Endometrial microvascular endothelial cells (primary cell): Measurements from ENCODE around the gene RASSF5. TPM values are rescaled to one million over a fixed set of nuclear protein-coding genes. Genes with fewer than 3 reads are reported as not detected.

Source experiments
- in situ Hi-C: cut with HindIII; loops from 2 replicates; pipeline ENCODE4 v1.10.0; 2017; ENCODE audit warnings: low sequenced_read_pairs, low pct_unique_long_range_greater_than_20kb; ENCODE audit errors: inconsistent ontology term
- total RNA-seq: library from RNA; depleted of rRNA; stranded (reverse); fragments of >200 nt; gene quantifications from one replicate; pipeline ENCODE4 v1.2.3, GENCODE V29; 2015; ENCODE audit errors: inconsistent ontology term

The RASSF5 gene
- total RNA-seq, 1 donor from 2014 or later: 0.74 TPM

DNA sequence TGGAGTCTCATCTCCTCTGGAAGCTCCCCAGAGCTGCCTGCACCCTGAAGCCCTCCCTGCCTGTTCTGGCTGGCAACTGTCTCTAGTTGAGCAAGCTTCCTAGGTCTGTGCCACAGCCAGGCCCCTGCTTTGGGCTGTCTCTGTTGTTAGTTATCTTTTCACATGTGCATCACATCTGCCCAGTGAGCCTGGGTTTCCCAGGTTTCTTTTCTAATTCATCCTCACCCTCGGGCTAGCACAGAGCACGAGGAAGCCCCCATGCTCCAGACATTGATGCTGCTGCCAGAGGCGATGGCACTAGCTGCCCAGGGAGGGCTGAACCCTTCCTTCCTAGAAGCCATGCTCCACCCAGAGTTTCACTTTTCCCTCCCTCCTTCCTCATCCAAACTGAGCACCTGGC lies 27.2 kb downstream of the RASSF5 start:
- in situ Hi-C loops: no loop called here

- in situ Hi-C loops: no loop called here
Observed at GRCh38 chr1:206535853-206536188, 28.5 kb downstream of the RASSF5 start.

- in situ Hi-C loops: no loop called here
Observed at GRCh38 chr1:206537141-206537540, 29.8 kb downstream of the RASSF5 start.

DNA sequence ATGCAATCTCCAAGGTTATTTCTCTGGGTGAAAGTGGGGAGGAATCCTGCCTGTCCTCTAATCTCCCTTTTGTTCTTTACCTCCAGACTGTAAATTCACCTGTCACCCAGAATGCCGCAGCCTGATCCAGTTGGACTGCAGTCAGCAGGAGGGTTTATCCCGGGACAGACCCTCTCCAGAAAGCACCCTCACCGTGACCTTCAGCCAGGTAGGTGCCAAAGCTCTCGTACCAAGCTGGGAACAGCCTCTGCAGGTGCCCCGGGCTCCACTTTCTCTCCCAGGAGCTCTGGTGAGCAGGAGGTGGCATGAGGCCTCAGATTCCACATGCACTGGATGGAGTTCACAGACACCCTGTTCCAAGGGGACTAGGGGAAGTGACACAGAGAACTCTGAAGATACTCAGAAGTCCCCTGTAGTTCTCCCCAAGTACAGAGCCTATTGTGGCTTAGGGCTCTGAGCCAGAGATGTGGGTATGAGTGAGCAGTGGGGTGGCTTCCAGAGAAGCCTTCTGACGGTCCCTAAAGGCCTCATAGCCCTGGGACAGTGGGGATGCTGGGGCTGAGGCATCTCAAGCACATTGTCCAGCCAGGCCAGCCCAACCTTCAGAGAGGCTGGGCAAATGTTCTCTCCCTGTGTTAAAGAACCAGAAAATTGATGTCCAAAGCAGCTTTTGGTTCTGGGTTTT lies 30.9 kb downstream of the RASSF5 start:
- in situ Hi-C loops: no loop called here

DNA sequence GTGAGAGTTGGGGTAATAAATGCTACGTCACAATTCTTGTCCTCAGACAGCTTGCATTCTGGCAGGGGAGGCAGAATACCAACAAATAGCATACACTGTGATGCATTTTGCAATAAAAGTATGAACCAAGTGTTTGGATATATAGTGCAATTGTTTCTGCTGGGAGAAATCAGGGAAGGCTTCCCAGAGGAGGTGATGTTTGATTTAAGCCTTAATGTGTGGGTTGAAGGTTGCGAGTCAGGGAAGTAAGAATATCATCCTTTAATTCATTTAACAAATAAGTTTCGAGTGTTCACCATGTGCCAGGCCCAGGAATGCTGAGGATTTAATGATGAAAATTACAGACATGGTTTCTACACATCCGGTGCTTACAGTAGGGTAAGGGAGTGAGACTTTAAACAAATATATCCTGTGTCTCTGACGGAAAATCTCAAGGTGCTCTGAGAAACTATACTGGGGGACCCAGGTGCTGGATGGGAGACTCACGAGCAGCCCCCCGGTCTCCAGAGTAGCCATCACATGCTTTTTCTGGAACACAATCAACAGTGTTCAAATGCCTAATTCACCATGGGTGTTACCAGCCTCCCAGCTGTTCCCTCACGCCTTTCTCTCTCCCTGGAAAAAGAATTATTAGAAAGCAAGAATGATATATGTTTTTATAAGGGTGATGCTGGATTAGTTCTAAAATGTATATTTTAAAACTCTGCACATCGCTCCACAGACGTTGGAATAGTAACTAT lies 31.7 kb downstream of the RASSF5 start:
- in situ Hi-C loops: no loop called here

DNA sequence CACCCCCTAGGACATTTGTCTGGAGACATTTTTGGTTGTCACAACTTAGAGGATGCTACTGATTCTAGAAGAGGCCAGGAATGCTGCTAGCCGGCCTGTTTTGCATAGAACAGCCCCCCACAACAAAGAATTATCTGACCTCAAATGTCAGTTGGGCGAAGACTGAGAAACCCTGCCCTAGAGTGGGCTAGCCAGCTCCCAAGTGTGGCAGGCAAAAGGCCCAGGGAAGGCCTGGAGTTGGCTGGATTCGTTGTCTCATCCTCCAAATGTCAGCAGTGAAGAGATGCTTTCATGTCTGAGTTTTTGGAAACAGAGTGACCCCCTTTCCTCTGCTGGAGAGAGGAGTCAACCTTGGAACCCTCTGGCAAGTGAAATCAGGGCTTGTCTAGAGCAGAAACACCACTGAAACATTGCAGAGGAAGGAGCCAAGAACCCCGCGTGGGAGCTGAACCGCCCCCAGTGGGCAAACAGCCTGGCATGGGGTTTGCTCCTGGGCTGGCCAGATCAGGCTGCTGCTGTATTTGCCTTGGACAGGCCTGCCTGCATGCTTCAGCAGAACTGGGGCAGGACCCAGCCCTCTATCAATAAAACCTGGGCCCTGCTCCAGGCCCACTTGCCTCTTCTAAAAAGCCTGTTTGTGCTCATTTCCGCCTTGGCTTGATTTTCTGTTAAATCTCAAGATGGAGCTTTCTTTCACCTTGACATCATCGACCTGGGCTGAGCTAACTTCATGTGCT lies 32.9 kb downstream of the RASSF5 start:
- in situ Hi-C loops: no loop called here

DNA sequence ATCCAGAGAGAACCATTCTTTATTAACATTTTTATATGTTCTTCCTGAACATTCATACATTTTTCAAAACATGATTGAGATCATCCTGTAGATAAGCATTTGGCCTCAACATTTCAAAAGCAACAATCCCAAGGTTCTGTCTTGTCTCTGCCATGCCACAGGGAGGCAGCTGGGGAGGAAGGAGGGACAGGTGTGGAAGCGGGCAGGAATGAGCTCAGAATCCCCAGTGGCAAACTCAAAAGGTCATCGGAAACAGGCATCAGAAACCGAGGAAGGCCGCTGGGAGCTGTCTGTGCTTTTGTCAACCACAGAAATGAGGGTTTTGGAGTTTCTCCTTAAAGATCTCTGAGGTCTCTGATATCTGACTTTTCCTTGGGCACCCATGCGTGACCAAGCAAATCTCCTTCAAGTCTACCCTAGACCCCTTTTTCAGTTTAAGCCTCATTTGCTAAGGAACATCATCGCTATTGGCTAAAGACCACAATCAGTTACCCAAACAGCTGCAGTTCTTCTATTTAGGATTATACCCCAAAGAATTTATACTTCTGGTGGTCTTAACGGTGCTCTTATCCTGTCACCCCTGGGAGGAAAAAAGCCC lies 34.0 kb downstream of the RASSF5 start:
- in situ Hi-C loops: no loop called here

GRCh38 chr1:206544562-206545257 lies 37.4 kb downstream of the RASSF5 start:
- in situ Hi-C loops: no loop called here

GRCh38 chr1:206545351-206545750 lies 38.0 kb downstream of the RASSF5 start:
- in situ Hi-C loops: no loop called here

- in situ Hi-C loops: no loop called here
Observed at GRCh38 chr1:206547104-206547503, 39.8 kb downstream of the RASSF5 start.

DNA sequence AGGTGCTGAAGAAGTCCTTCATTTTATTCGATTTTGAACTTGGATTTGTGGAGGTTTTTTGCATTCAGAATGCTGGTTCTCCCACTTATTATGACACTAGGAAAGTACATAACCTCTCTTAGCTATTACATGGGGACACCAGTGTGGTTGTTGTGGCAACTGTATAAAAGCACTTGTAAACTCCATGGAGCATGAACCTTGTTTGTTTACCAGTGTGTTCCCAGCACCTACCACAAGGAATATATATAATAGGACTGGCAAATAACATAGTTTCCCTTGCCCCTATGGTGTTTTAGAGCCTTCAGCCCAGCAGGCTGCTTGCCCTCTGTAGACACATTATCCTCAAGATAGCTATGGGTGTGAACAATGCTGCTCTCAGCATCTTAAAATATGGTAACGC lies 43.1 kb downstream of the RASSF5 start:
- in situ Hi-C loops: no loop called here

DNA sequence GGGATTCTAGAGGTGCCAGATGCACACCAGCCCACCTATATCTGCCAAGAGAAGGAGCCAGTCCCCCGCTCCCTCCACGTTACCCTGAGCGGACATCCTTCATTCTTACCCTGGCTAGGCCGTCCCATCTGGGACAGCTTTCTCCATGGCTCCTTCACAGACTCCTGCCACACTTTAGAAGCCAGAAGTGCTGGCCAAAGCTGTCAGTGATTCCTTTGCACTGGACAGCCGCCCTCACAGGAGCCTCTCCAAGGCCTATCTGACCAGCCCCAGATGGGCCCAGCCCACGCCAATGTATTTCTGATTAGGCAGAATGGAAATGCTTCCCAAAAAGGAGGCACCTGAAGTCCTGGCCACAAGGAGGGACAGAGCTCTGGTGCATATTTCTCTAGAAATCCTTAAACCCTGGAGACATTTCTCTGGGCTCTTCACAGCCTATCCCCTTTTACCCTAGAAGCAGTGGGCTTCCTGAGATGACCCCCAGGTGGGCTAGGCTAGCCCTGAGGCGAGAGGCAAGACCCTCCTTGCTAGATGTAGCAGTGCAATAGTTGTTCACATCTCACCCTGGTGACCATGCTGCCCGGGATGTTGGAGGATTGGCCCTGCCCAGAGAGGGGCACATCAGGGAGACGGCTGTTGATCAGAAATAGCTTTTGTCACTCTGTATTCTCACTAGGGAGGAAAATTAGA lies 44.1 kb downstream of the RASSF5 start:
- in situ Hi-C loops: no loop called here

DNA sequence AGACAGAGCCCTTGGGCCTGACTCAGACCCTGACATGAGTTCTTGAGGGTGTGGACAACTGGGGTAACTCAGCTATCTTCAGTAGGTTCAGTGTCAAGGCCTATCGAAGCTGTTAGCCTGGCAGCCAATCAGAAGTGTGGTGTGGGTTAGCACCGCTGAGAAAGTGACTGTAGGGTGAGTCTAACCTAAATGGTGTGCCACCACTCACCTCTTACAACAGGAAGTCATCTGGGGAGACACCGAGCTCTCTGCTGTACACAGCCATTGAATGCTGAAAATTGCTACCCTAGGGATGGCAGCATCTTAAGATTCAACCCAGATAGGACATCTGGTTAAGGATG lies 44.6 kb downstream of the RASSF5 start:
- in situ Hi-C loops: no loop called here

- in situ Hi-C loops: no loop called here
Observed at GRCh38 chr1:206554211-206554610, 46.9 kb downstream of the RASSF5 start.

DNA sequence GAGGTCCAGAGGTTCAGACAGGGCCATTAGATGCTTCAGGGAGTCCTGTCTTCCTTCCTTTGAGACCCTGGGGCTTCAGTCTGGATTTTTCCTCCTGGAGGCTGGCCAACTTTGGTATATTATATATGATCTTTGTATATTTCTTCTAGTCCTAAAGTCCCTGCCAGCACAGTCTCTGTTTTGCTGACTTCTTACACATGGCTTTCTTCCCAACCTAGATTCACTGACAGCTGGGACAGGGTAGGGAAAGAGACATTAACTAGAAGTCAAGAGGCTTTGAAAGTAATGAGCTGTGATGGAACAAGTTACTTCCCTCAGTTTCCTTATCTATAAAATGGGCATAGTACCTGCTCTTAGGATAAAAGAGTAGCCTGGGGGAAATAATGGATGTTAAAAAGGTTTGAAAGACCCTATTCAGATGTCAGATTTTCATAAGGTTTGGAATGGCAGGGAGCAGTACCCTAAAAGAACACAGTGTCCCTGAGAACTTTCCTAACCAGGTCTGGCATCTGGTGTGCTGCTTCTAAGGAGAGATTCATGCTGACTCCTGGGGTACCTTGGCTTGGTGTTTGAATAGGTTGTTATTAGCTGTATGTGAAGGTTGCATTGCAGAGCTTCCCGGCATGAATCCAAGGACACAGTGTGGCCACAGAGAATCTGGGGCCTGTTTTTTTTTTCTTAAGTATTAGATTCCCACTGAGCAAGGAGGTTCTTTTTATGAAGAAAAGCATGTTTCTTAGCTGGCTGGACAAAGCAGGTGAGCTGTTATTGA lies 47.6 kb downstream of the RASSF5 start:
- in situ Hi-C loops: no loop called here

GRCh38 chr1:206555473-206555935 lies 48.2 kb downstream of the RASSF5 start:
- in situ Hi-C loops: no loop called here

DNA sequence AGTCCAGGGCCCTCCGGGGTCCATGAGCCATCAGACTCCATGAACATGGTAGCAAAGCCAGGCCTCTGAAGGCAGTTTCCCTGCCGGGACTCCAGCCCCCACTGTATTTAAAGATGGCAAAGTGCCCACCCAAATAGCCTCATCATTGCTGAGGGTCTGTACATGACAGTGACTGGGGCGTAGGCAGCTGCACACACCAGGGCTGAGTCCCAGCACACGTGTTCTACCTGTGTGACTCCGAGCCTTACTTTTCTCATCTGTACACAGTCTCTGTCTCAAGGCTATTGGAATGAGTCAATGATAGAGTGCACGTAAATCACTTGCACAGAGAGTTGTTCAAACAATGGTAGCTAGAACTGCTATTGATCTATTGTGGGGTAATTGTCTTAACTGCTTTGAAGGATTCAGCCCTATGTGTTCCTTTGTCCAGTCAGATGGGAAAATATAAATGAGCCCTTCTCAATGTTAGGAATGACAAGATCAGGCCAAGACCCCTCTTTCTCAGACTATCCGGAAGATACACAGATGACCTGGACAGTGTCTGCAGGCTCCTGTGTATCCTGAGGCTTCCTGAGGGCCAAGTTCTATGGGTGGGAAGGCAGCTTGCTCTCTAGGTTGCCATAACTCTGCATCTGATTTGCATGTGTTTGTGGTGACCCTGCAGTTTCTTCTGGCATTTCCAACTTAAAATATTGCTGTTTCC lies 48.9 kb downstream of the RASSF5 start:
- in situ Hi-C loops: no loop called here
